SJSA1 (cell line): Measurements from ENCODE around the gene PLS1. TPM values are rescaled to one million over a fixed set of nuclear protein-coding genes. Genes with fewer than 3 reads are reported as not detected.

Source experiments
- DNase-seq, 2 experiments: peaks; one replicate each; pipeline ENCODE4 v3.0.0-alpha.2; 2015 to 2020; ENCODE audit warnings: low spot score in 2 of 2, low read depth in 1 of 2
- H3K27ac ChIP-seq: fragments of 250-450 bp; sonication (Bioruptor Pico); 2 replicates; pipeline ENCODE4 v1.5.1; 2020; ENCODE audit warnings: mild to moderate bottlenecking, moderate library complexity
- H3K27me3 ChIP-seq: fragments of 250-450 bp; sonication (Bioruptor Pico); replicated peaks from 2 replicates; pipeline ENCODE4 v1.5.1; 2020; ENCODE audit warnings: mild to moderate bottlenecking, moderate library complexity
- H3K36me3 ChIP-seq: fragments of 250-450 bp; sonication (Bioruptor Pico); 2 replicates; pipeline ENCODE4 v1.5.1; 2020; ENCODE audit warnings: mild to moderate bottlenecking
- H3K4me1 ChIP-seq: fragments of 250-450 bp; sonication (Bioruptor Pico); replicated peaks from 2 replicates; pipeline ENCODE4 v1.6.1; 2021; ENCODE audit warnings: mild to moderate bottlenecking
- H3K4me3 ChIP-seq: fragments of 250-450 bp; sonication (Bioruptor Pico); 2 replicates; pipeline ENCODE4 v1.5.1; 2020; ENCODE audit warnings: mild to moderate bottlenecking
- H3K9me3 ChIP-seq: fragments of 250-450 bp; sonication (Bioruptor Pico); replicated peaks from 2 replicates; pipeline ENCODE4 v1.5.1; 2020; ENCODE audit warnings: mild to moderate bottlenecking
- total RNA-seq: library from RNA; depleted of rRNA; stranded (reverse); fragments of >200 nt; shearing (Covaris generic); gene quantifications from 2 replicates; pipeline ENCODE4 v1.2.3, GENCODE V29; 2014

The PLS1 gene
- total RNA-seq, 1 experiment from 2014 or later: 5.2 TPM

DNA sequence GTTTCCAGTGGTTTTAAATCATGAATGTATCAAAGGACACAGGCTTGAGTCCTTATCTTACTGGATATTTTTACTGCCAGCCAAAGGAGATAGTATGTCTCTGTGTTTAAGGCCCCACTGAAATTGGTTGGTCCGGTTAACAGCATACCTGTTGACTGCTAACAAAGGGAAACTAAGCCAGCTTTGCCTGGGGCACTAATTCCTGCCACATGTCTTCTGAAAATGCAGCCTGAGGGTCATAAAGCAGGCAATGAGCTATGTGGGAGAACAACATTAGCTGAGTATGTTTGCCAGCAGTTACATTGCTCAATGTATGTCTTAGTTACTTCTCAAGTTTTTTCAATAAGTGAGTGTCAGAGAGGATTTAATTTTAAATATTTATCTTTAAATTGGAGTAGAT lies 12.4 kb downstream of the PLS1 start:
- no peak for DNase-seq
- no peaks in the 10 kb centered on the region for H3K27me3 ChIP-seq
- no peaks in the 10 kb centered on the region for H3K36me3 ChIP-seq
- H3K4me1 ChIP-seq: no peaks in the 10 kb centered on the region
- H3K27ac ChIP-seq: no peak overlapping the region
- H3K4me3 ChIP-seq: no peak overlapping the region
- H3K9me3 ChIP-seq: no peaks in the 10 kb centered on the region

DNA sequence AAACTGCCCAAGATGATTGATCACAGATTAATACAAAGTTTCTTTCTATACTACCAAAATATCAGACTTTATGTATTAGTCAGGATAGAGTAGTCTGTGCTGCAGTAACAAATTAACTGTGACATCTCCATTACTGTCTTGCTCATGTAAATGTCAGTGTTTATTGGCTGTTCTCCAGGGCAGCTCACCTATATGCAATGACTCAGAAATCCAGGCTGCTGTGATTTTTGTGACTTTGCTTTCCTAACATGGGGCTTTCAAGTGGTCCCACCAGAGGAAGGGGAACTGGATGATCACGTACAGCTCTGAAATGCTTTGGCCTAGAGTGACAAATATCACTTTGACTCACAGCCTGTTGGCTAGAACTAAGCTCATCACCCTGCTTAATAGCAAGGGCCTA lies 12.9 kb downstream of the PLS1 start:
- DNase-seq: no peak
- H3K27me3 ChIP-seq: no peaks in the 10 kb centered on the region
- no peaks in the 10 kb centered on the region for H3K4me1 ChIP-seq
- H3K9me3 ChIP-seq: no peaks in the 10 kb centered on the region
- no peaks in the 10 kb centered on the region for H3K36me3 ChIP-seq
- H3K27ac ChIP-seq: no peak overlapping the region
- H3K4me3 ChIP-seq: no peak overlapping the region

DNA sequence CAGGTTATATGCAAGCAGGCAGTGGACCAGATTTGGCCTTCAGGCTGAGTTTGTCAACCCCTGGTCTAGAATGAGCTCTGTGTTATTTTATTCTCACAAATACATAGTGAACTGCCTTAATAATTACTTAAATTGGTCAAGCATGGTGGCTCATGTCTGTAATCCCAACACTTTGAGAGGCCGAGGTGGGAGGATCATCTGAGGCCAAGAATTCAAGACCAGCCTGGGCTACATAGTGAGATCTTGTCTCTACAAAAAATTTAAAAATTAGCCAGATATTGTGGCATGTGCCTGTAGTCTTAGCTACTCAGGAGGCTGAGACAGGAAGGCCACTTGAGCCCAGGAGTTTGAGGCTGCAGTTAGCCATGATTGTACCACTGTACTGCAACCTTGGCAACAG lies 15.0 kb downstream of the PLS1 start:
- no peaks in the 10 kb centered on the region for H3K36me3 ChIP-seq
- H3K9me3 ChIP-seq: no peaks in the 10 kb centered on the region
- H3K27me3 ChIP-seq: no peaks in the 10 kb centered on the region; the same call in 1 of the 2 replicates
- no peak overlapping the region for H3K4me3 ChIP-seq
- DNase-seq: no peak
- H3K27ac ChIP-seq: no peak overlapping the region
- H3K4me1 ChIP-seq: no peaks in the 10 kb centered on the region

DNA sequence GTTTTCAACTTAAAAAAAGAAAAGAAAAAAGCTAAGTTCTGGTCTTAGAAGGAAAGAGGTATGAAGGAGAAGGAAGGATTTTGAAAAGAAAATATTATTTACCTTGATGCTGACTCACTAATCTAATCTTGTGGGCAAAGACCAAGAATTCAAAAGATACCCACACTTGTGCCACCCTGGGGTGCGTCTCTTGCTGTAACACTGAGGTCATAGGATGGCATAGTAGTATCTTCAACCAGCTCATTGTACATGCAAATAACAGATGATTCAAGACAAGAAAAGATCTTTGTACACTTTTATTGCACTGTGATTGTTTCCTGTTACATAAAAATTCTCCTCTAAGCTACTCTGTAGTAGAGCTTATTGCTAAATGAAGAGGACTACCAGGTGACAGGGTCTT lies 17.3 kb downstream of the PLS1 start:
- no peaks in the 10 kb centered on the region for H3K36me3 ChIP-seq
- no peaks in the 10 kb centered on the region for H3K4me1 ChIP-seq
- H3K4me3 ChIP-seq: no peak overlapping the region
- no peak for DNase-seq
- no peak overlapping the region for H3K27ac ChIP-seq
- no peaks in the 10 kb centered on the region; the same call in 1 of the 2 replicates for H3K27me3 ChIP-seq
- no peaks in the 10 kb centered on the region for H3K9me3 ChIP-seq

DNA sequence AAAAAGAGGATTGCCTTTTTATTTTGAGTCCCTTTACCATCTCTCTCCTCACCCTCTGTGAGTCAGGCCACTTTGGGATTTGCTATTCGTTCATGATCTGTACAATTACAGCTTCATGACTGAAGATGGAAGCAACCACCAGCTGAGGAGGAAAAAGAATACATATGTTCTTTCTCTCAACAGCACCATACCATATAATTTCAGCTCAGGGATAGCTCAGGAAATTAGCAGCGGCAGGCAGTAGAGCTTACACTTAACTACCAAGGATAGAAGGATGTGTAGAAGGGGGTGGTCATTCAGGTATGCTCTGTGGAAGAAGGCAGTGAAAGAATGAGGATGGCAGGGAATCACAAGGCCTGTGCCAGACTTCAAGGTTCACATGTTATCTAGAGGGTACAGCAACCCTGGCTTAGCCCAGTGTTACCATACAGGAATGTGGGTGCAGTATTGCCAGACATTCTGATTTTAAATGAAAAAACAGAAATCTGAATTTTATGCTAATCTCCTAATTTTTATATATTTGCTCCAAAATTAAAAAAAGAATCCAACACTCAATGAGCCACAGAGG lies 17.9 kb downstream of the PLS1 start:
- Histone ChIP-seq H3K9me3 (no peaks in the 10 kb centered on the region), H3K36me3 (no peaks in the 10 kb centered on the region), H3K4me3 (no peak overlapping the region), H3K27ac (no peak overlapping the region), H3K4me1 (no peaks in the 10 kb centered on the region; the same call in 1 of the 2 replicates), H3K27me3 (no peaks in the 10 kb centered on the region; the same call in 1 of the 2 replicates)
- DNase-seq: no peak

DNA sequence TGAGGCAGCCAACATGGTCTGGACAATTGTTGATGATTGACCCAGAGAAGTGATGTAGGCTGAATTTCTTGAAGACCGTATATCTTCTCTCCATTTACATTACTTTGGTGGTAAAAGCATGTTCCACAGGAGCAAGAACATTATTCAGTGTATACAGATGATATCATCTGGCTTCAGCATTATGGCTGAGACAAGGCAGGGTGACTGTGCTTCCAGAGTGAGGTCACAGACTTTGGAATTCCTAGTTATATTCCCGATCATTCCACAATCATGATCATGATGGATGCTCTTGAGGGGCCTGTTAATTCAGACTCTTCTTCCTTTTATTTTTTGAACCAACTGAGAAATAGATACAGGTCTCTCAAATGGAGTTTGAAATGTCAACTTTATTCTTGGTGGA lies 19.0 kb downstream of the PLS1 start:
- H3K4me3 ChIP-seq: no peak overlapping the region
- DNase-seq: no peak
- no peaks in the 10 kb centered on the region for H3K9me3 ChIP-seq
- no peaks in the 10 kb centered on the region; the same call in 1 of the 2 replicates for H3K27me3 ChIP-seq
- no peaks in the 10 kb centered on the region; the same call in 1 of the 2 replicates for H3K4me1 ChIP-seq
- H3K27ac ChIP-seq: no peak overlapping the region
- no peaks in the 10 kb centered on the region for H3K36me3 ChIP-seq

DNA sequence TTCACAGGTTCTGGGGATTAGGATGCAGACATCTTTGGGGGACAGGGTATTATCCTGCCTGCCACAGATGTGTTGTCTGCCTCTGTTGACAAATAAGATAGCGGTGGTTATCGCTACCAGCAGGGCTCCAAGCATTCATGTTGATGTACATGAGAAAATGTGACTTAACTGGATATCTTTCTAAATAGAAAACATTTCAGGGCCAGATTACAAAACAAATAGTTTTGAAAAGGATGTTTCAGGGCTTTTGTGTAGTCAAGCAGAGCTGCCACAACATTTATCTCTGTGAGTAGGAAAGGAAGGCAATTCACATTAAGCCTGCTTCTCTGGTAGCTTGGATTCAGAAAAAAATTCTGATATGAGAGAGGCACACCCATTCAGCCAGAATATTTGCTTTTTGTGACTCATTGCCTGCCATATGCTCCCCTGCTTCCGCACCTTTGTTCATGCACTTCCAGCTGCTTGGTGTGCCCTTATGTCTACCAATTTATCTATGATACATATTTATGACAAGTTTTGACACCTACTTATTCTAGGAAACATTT lies 22.8 kb downstream of the PLS1 start:
- no peaks in the 10 kb centered on the region; the same call in none of the 2 replicates for H3K27me3 ChIP-seq
- H3K4me3 ChIP-seq: no peak overlapping the region
- no peak overlapping the region for H3K27ac ChIP-seq
- no peaks in the 10 kb centered on the region; the same call in 1 of the 2 replicates for H3K4me1 ChIP-seq
- no peaks in the 10 kb centered on the region for H3K9me3 ChIP-seq
- H3K36me3 ChIP-seq: no peaks in the 10 kb centered on the region
- DNase-seq: no peak

DNA sequence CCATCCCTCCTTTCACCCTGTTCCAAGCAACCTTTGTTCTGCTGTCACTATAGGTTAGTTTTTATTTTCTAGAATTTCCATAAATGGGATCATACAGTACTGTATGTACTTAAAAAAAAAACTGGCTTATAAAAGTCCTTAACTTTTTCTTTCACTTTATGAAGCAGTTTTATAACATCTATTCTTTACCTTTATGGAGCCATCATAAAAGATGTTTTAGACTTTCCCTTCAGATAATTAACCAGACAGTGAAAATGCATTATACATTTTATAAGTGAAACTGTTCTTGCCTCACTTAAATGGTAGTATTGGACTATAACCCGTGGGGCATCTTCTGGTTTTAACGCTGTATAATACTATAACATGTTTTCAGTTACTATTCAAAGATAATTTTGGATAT lies 26.2 kb downstream of the PLS1 start:
- no peaks in the 10 kb centered on the region for H3K9me3 ChIP-seq
- DNase-seq: no peak
- no peaks in the 10 kb centered on the region for H3K36me3 ChIP-seq
- no peak overlapping the region for H3K27ac ChIP-seq
- H3K27me3 ChIP-seq: no peaks in the 10 kb centered on the region; the same call in 1 of the 2 replicates
- H3K4me1 ChIP-seq: no peaks in the 10 kb centered on the region; the same call in 1 of the 2 replicates
- no peak overlapping the region for H3K4me3 ChIP-seq

DNA sequence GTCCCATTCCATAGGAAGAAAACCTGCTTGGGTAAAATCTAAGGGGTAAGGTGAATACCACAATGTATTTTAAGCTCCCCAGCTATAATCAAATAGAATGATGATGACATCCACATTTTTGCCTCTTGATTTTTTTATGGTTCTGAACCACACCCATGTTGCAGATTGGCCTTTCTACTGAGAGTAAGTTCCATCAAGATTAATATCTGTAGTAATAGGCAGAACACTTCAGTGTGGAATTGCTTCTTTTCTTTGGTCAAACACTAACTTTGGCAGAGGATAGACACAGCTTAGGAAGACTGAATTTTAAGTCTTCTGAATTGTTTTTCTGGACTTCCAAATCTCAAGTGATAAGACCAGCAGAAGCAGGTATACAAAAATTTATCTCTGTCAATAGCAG lies 27.0 kb downstream of the PLS1 start:
- Histone ChIP-seq H3K36me3 (no peaks in the 10 kb centered on the region), H3K27me3 (no peaks in the 10 kb centered on the region; the same call in 1 of the 2 replicates), H3K9me3 (no peaks in the 10 kb centered on the region), H3K4me1 (no peaks in the 10 kb centered on the region; the same call in 1 of the 2 replicates), H3K4me3 (no peak overlapping the region), H3K27ac (no peak overlapping the region)
- DNase-seq: no peak

DNA sequence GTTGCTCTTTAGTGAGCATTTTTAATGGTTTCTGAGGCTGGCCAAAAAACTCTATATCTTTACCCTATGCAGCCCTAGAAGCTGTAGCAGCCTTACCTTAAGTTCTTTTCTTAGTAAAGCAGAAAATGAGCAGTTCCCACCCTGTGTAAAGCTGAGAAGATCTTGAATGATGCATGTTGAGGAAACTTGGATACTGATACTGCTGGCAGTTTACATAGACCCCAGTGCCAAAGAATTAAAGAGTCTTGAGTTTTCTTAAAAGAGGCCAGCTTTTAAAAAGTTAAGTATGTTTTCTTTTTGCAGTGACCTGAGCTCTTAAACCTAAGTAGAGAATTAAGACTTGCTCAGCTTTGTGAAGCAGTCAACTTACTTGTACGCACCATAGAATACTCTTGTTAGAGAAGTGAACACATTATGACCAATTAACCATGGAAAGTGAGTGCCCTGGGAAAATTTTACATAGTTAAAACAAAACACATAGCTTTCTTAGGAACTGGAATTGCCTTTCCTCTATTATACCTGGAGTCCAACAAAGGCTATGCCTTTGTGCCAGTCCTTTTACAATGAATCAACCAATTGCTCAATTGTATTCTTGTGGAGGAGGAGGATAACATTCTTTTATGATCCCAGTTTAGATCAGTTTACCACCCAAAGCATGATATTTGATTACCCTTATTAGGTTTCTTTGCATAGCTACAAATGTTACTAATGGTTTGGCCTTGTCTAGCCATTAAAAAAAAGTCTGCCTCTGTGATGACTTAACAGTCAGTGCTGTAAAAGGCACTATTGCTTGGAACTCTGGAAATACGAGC lies 28.4 kb downstream of the PLS1 start:
- Histone ChIP-seq H3K4me1 (no peaks in the 10 kb centered on the region), H3K27me3 (no peaks in the 10 kb centered on the region; the same call in 1 of the 2 replicates), H3K27ac (no peak overlapping the region), H3K9me3 (no peaks in the 10 kb centered on the region), H3K4me3 (no peak overlapping the region), H3K36me3 (no peaks in the 10 kb centered on the region)
- DNase-seq: no peak

DNA sequence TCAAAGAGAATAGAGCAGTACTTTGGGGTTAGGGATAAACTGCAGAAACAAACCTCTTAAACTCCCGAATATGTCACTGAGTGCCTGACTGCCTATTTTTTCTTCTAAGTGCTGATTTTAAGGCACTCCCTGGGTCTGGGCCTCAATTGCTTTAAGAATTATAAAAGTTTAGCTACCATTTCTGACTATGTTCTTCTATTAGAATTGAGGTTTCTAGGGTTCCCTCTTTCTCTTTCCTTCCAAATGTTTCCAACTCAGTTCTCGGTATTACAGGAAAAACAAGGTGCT lies 28.9 kb downstream of the PLS1 start:
- no peaks in the 10 kb centered on the region; the same call in 1 of the 2 replicates for H3K27me3 ChIP-seq
- no peak for DNase-seq
- no peak overlapping the region for H3K4me3 ChIP-seq
- no peak overlapping the region for H3K27ac ChIP-seq
- no peaks in the 10 kb centered on the region for H3K4me1 ChIP-seq
- no peaks in the 10 kb centered on the region for H3K9me3 ChIP-seq
- H3K36me3 ChIP-seq: no peaks in the 10 kb centered on the region

DNA sequence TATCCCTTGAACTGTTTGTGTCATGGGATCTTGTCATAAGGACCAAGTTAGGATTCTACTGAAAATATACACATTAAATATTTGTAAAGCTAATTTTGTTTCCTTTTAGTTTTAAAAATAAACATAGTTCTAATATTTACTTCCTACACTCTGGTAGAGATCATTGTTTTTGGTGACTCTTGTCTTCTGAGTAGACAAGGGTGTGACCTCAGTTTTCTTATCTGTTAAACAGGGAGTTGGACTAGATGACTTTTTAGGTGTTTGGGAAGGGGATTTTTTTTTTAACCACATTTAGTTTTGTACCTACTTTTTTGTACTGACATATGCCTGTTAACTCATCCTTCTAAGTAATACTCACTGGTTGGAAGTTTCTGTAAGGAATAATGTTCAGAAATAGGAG lies 30.8 kb downstream of the PLS1 start:
- no peaks in the 10 kb centered on the region for H3K36me3 ChIP-seq
- DNase-seq: no peak
- H3K27ac ChIP-seq: no peak overlapping the region

DNA sequence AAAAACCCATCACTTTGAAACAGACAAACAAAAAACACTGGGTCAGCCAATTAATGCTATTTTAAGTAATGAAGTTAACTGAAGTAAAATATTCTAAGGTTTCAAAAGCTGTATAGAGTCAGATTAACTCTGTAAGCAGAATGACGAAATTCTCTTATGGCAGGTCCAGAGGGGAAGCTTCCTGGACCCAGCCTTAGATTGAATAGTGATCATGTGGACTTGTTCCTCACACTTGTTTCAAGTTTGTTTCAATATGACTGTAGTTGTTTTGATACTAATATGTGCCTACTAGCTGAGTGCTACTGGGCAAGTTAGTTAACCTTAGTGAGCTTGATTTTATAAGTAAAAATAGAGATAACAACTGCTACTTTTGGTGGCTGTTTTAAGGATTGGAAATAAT lies 32.6 kb downstream of the PLS1 start:
- Histone ChIP-seq H3K36me3 (no peaks in the 10 kb centered on the region), H3K27ac (no peak overlapping the region), H3K27me3 (no peaks in the 10 kb centered on the region), H3K4me3 (no peak overlapping the region), H3K9me3 (no peaks in the 10 kb centered on the region), H3K4me1 (no peaks in the 10 kb centered on the region)
- DNase-seq: no peak

More for the DNA sequence above, 30.8 kb downstream of the PLS1 start:
- Histone ChIP-seq H3K27me3 (no peaks in the 10 kb centered on the region; the same call in 1 of the 2 replicates), H3K9me3 (no peaks in the 10 kb centered on the region), H3K4me1 (no peaks in the 10 kb centered on the region), H3K4me3 (no peak overlapping the region)

DNA sequence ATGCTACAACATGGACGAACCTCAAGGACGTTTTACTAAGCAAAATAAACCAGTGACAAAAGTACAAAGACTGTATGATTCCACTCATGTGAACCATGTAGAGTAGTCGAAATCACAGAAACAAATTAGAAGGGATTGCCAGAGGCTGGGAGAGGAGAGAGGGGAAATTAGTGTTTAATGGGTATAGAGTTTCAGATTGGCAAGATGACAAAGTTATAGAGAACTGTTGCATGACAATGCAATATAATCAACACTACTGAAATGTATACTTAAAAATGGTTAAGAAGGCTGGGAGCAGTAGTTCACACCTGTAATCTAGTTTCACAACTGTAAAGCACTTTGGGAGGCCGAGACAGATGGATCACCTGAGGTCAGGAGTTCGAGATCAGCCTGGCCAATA lies 36.9 kb downstream of the PLS1 start:
- Histone ChIP-seq H3K36me3 (no peaks in the 10 kb centered on the region), H3K27ac (no peak overlapping the region), H3K4me3 (no peak overlapping the region), H3K9me3 (no peaks in the 10 kb centered on the region), H3K4me1 (no peaks in the 10 kb centered on the region), H3K27me3 (no peaks in the 10 kb centered on the region)
- no peak for DNase-seq
